Measurements from ENCODE around the gene GTF2A2. TPM values are rescaled to one million over a fixed set of nuclear protein-coding genes. Genes with fewer than 3 reads are reported as not detected.

The GTF2A2 gene
- total and polyA plus RNA-seq, 4 donors: 33.5 to 121 (median 67.4) TPM

DNA sequence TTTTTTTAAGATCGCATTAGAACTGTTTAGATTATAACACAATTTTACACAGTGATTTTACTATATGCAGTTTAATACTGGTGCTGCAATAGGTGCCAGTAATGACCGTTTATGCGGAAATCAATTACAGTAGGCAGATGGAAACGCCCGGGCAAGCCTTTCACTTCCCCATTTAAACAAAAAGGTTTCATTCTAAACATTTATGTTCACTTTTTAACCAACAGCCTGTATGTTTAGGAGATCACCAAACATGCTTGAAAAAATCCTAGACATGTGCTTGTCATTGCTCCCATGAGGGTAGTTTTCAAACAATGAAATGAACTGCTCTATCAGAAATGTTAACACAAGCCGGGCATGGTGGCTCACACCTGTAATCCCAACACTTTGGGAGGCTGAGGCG lies 29.1 kb upstream of the GTF2A2 start:
- TF ChIP-seq, protein P1, sequence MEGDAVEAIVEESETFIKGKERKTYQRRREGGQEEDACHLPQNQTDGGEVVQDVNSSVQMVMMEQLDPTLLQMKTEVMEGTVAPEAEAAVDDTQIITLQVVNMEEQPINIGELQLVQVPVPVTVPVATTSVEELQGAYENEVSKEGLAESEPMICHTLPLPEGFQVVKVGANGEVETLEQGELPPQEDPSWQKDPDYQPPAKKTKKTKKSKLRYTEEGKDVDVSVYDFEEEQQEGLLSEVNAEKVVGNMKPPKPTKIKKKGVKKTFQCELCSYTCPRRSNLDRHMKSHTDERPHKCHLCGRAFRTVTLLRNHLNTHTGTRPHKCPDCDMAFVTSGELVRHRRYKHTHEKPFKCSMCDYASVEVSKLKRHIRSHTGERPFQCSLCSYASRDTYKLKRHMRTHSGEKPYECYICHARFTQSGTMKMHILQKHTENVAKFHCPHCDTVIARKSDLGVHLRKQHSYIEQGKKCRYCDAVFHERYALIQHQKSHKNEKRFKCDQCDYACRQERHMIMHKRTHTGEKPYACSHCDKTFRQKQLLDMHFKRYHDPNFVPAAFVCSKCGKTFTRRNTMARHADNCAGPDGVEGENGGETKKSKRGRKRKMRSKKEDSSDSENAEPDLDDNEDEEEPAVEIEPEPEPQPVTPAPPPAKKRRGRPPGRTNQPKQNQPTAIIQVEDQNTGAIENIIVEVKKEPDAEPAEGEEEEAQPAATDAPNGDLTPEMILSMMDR (IDR thresholded peaks at IDR 0.05; ENCODE audit: control extremely low read depth, extremely low read depth): no peak
- no peak for DNase-seq
- Histone ChIP-seq H3K4me1 (ENCODE audit: control insufficient read depth in 5 of 5, insufficient read depth in 5 of 5, low read length in 5 of 5) (peaks cover 5 to 20% (median 9%) of the 10 kb centered on the region in 5 donors), H3K27me3 (ENCODE audit: control insufficient read depth in 3 of 3, insufficient read depth in 3 of 3, low read length in 2 of 3) (no peaks in the 10 kb centered on the region), H3K36me3 (ENCODE audit: control insufficient read depth in 4 of 4, insufficient read depth in 4 of 4, low read length in 4 of 4) (peaks cover 2 to 10% (median 3%) of the 10 kb centered on the region in 4 donors), H3K9me3 (ENCODE audit: control insufficient read depth in 4 of 4, insufficient read depth in 3 of 4, low read length in 3 of 4) (no peaks in the 10 kb centered on the region), H3K9ac (ENCODE audit: insufficient read depth in 1 of 2, low read length in 2 of 2) (no peak overlapping the region), H3K27ac (ENCODE audit: low read depth in 1 of 2, low read length in 1 of 2) (peak overlapping the region in 1 of 2 donors; percentile 57), H3K4me3 (no peak overlapping the region)
- 26 to 57% methylated on average over 7 of the region's 7 CpGs for WGBS, 2 donors
- no peak for ATAC-seq (ENCODE audit: insufficient read depth, low FRiP score)

DNA sequence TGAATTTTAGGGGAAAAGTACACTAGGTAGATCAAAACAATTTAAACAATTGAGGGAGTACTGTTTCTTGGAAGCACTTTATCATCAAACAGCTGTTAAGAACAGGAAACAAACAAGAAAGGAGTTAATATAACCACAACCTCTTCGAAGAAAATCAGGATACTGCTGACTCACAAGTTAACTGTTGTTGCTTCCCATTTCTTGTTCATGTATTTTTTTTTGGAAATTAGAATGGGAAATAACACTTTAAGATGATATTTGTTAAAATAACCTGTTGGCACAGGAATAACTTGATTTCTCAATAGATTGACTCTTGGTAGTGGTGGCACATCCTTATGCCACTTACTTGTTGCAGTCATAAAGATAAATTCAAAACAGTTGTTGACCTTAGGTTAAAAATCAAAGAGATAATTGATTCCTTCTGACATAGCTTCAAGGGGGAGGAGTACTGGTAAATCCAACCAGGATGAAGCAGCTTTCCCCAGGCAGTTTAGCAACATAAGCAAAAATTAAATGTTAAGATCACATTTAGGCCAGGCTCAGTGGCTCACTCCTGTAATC lies 28.5 kb upstream of the GTF2A2 start:
- no peak for ATAC-seq (ENCODE audit: insufficient read depth, low FRiP score)
- peaks cover 5 to 20% (median 9%) of the 10 kb centered on the region in 5 donors for H3K4me1 ChIP-seq (ENCODE audit: control insufficient read depth in 5 of 5, insufficient read depth in 5 of 5, low read length in 5 of 5)
- no peak for DNase-seq
- H3K27me3 ChIP-seq (ENCODE audit: control insufficient read depth in 3 of 3, insufficient read depth in 3 of 3, low read length in 2 of 3): no peaks in the 10 kb centered on the region
- no peaks in the 10 kb centered on the region for H3K9me3 ChIP-seq (ENCODE audit: control insufficient read depth in 4 of 4, insufficient read depth in 3 of 4, low read length in 3 of 4)
- no peak overlapping the region for H3K4me3 ChIP-seq
- no peak overlapping the region for H3K9ac ChIP-seq (ENCODE audit: insufficient read depth in 1 of 2, low read length in 2 of 2)
- H3K27ac ChIP-seq (ENCODE audit: low read depth in 1 of 2, low read length in 1 of 2): peak overlapping the region in 1 of 2 donors; percentile 57
- 0 to 3% methylated on average over 1 of the region's 1 CpG for WGBS, 2 donors
- H3K36me3 ChIP-seq (ENCODE audit: control insufficient read depth in 4 of 4, insufficient read depth in 4 of 4, low read length in 4 of 4): peaks cover 3 to 13% (median 6%) of the 10 kb centered on the region in 4 donors
- TF ChIP-seq, protein P1 (IDR thresholded peaks at IDR 0.05; ENCODE audit: control extremely low read depth, extremely low read depth): no peak

DNA sequence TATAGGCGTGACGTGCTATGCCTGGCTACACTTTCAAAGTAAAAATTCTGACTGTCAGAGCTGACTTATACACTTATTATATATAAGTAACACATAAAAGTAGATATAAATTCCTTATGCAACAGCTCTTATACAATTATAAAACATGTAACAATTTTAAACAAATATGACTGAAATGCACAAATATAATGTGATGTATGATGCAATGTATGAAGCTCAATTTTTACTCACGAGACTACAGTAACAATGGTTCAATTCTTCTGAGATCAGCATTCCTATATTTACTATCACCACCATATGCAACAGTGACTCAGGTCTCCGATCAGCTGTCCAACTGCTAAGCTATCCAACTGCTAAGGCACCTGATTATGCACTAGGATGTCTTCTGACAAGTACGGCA lies 23.6 kb upstream of the GTF2A2 start:
- WGBS, 2 donors: 93 to 97% methylated on average over 4 of the region's 5 CpGs
- Histone ChIP-seq H3K4me3 (no peak overlapping the region), H3K9ac (ENCODE audit: insufficient read depth in 1 of 2, low read length in 2 of 2) (no peak overlapping the region), H3K27me3 (ENCODE audit: control insufficient read depth in 3 of 3, insufficient read depth in 3 of 3, low read length in 2 of 3) (no peaks in the 10 kb centered on the region), H3K9me3 (ENCODE audit: control insufficient read depth in 4 of 4, insufficient read depth in 3 of 4, low read length in 3 of 4) (no peaks in the 10 kb centered on the region), H3K36me3 (ENCODE audit: control insufficient read depth in 4 of 4, insufficient read depth in 4 of 4, low read length in 4 of 4) (peaks cover 13 to 39% (median 22%) of the 10 kb centered on the region in 4 donors), H3K4me1 (ENCODE audit: control insufficient read depth in 5 of 5, insufficient read depth in 5 of 5, low read length in 5 of 5) (peaks cover 0 to 5% (median under 1%) of the 10 kb centered on the region in 5 donors), H3K27ac (ENCODE audit: low read depth in 1 of 2, low read length in 1 of 2) (no peak overlapping the region)
- TF ChIP-seq, protein P1 (IDR thresholded peaks at IDR 0.05; ENCODE audit: control extremely low read depth, extremely low read depth): no peak
- no peak for ATAC-seq (ENCODE audit: insufficient read depth, low FRiP score)
- DNase-seq: no peak

DNA sequence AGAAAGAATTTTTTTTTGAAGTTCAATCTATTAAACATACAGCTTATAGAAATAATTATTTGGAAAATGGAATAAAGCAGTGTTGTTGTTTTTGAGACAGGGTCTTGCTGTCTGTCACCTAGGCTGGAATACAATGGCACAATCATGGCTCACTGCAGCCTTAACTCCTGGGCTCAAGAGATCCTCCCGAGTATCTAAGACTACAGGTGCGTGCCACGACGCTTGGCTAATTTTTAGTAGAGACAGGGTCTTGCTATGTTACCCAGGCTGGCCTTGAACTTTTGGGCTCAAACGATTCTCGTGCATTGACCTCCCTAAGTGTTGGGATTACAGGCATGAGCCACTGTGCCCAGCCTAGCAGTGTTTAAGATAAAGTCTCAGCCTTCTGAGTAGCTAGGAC lies 23.0 kb upstream of the GTF2A2 start:
- peaks cover 0 to 3% (median 0%) of the 10 kb centered on the region in 5 donors for H3K4me1 ChIP-seq (ENCODE audit: control insufficient read depth in 5 of 5, insufficient read depth in 5 of 5, low read length in 5 of 5)
- H3K9me3 ChIP-seq (ENCODE audit: control insufficient read depth in 4 of 4, insufficient read depth in 3 of 4, low read length in 3 of 4): no peaks in the 10 kb centered on the region
- TF ChIP-seq, protein P1 (IDR thresholded peaks at IDR 0.05; ENCODE audit: control extremely low read depth, extremely low read depth): no peak
- no peaks in the 10 kb centered on the region for H3K27me3 ChIP-seq (ENCODE audit: control insufficient read depth in 3 of 3, insufficient read depth in 3 of 3, low read length in 2 of 3)
- H3K4me3 ChIP-seq: no peak overlapping the region
- H3K9ac ChIP-seq (ENCODE audit: insufficient read depth in 1 of 2, low read length in 2 of 2): no peak overlapping the region
- H3K27ac ChIP-seq (ENCODE audit: low read depth in 1 of 2, low read length in 1 of 2): no peak overlapping the region
- no peak for ATAC-seq (ENCODE audit: insufficient read depth, low FRiP score)
- peaks cover 13 to 44% (median 23%) of the 10 kb centered on the region in 4 donors for H3K36me3 ChIP-seq (ENCODE audit: control insufficient read depth in 4 of 4, insufficient read depth in 4 of 4, low read length in 4 of 4)
- no peak for DNase-seq
- 97 to 100% methylated on average over 6 of the region's 6 CpGs for WGBS, 2 donors
